ENCODE results near the gene MAFG.
"Not testable (repeated sequence)": the region's sequence is repeated elsewhere in the genome, so short reads cannot be mapped to it uniquely, and the experiment has no call there.

The MAFG gene

DNA sequence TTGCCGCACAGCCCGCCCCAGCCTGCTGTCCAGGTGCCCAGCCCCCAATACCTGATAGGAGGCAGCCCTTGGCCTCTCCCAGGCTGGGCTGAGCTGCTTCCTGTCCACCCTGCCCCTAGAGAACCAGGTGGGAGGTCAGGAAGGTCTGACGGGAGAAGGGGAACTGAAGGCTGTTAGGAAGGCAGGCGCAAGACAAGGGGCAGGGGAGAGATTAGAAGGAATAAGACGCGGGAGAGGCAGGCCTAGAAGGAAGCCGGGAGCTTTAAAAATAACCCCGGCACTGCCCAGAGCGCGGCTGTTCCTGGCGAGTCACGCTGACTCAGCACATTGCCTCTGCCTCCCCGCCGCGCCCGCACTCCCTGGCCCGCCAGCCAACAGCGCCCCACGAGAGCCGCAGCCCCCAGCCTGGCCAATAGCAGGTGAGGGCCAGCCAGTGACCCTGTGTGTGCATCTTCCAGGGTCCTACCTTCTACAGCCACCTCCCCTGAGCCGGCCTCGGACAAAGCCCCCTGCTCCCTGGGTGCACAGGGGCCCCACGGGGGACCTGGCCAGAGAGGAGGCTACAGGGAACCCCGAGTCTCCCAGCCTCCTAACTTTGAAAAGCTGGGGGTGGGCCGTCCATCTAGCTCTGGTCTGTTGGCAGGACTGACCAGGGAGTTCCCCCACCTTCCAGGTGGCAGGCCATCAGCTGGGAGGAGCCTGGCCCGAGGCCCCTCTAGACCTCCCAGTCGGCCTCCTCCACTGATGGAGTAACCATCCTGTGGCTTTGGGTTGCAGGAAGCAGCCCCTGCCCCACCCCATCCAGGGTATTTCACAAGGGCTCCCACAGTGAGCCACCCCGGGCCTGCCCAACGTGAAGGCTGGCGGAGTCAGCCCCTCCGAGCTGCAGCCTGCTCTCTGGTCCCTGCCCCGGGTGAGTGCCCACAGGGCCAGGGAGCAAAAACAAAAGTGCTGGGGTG, 4.0 kb downstream of the MAFG start:
- peak; percentile 91 for DNase-seq (ENCODE audit: low read depth, low spot score)

DNA sequence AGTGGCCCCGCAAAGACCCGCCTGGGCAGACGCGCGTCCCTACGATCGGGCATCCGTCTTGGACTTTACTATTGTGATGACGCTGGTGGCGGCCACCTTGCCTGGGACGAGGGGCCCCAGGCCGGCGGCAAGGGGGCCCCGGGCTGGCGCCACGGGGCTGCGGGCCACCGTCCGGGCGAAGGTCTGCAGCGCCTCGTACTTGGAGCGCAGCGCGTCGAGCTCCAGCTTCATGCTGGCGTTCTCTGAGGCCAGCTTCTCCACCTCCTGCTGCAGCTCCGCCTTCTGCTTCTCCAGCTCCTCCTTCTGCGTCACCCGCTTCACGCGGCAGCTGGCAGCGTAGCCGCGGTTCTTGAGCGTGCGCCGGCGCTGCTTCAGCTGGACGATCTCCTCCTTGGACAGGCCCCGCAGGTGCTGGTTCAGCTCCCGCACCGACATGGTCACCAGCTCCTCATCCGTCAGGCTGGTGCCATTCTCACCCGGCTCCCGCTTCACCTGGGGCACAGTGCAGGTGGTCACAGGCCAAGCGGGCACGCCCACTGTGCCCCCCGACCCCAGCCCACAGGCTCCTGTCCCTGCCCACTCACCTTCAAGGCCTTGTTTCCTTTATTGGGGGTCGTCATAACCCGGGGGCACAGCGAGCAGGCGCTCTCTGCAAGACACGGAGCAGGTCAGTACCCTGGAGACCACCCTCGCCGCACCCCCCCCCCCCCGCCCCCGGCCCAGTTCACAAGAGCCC, 4.8 kb downstream of the MAFG start:
- peak; percentile 69 for DNase-seq (ENCODE audit: low read depth, low spot score)

DNA sequence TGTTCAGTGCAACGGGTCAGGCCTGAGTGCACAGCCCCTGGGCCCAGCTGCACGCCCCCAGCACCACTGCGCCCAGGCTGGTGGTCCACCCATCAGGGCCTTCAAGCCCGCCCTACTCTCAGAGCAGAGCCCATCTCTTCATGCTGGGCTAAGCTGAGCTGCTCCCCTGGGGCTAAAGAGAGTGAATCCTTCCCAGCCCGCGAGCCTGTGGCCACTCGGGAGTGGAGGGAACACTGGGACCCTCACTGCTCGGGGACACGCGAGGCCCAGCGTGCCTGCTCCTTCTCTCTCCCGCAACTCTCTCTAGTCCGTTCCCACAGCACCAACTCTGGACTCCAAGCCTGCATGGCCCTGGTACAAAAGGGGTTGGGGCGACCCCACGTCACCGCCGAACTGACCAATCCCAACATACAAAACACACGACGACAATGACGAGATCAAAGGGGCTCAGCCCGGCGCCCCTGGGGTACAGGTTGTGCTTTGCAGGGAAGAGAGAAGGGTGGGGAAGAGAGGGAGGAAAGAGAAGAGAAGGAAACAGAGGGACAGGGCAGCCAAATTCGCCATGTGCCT, 5.5 kb downstream of the MAFG start:
- DNase-seq (ENCODE audit: low read depth, low spot score) = no peak

DNA sequence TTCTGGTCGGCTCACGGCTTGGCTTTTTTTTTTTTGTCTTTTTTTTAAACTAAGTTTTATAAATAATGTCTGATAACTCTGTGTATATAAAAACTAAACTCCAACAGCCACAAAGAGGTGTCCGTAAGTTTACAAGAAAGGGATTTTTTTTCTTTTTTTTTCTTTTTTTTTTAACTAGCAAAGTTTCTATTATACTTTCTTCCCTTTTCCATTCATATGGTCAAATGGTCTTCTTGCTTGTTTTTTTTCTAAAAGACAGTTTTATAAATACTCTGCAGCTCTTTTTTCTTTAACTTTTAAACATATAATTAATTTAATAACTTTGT, 6.0 kb downstream of the MAFG start:
- DNase-seq (ENCODE audit: low read depth, low spot score) = no peak

DNA sequence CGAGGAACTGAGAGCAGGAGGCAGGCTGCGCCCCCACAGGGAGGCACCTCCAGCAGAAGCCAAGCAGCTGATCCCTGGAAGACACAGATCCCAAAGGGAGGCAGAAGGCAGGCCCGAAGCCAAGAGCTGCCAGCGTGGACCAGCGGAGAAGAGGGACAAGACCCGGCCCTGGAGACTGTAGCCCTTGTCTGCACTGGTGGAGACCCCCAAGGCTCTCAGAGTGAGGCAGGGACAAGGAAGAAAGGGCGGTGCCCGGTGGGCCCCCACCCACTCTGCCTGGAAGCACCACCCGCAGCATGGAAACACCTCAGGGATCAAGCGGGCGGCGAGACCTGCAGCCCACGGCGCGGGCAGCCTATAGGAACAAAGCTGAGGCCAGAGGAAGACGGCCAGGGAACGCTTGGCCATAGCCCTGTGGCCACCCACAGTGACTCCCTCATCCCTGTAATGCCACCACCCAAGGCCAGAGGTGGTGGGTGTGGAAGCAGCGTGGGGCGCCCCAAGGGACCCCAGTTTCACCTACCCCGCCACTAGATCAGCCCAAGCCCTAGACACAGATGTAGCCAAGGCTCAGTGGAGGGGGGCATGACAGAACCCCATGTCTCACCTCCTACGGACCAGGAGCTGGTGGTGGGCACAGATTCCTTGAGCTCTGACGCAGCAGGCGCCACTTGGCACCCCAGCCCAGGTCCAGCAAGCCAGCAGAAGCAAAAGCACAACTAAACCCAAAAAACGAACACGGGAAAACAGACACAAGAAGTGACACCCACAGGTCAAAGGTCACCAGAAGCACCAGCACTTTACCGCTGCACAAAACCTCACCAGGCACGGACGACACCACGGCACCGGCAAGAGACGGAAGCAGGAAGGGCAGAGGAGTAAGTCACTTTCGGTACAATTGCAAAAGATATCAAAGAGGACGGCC, 6.7 kb downstream of the MAFG start:
- no peak for DNase-seq (ENCODE audit: low read depth, low spot score)

DNA sequence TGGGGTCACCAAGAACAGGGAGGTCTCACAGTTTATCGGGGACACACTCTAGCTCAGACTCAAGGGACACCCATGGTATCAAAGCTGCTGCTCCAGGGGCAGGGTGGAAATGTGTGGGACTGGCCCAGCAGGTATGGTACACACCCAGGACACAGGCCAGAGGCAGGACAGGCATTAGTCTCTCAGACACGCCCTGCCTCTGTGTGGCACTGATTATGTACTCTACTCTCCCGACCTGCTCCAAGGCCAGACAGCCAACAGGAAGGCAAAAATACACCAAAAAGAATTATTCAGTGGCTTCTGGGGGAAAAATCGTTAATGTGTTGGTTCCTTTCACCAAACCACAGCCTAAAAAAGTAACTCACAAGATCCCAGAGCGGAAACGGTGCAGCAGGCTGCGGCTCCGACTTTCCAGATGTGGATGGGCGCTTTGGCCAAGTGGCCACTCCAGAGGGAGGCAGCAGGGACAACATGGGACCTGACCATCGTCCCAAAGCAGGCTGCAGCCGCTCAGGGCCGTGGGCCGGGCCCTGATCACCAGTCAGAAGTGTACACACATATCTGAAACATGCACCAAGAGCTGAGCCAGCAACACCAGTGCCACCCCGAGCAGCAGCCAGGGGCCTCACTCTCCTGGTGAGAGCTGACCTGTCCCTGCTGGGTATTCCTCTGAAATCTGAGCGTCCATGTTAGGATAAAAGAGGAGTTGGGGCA, 8.5 kb downstream of the MAFG start:
- no peak for DNase-seq (ENCODE audit: low read depth, low spot score)

DNA sequence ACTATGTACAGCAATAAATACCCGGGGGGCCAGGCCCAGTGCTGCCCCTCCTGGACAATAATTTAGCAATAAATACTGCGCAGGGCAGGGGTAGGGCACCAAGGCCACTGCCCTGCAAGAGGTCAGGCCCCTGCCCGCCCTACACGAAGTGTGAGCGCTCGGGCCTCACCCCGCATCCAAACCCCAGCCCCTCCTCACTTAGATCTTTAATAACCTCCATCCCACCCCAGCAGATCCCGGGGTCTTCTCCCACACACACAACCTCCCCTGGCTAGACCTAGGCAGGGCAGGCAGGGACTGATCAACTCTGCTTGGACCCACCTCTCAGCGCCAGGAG, 9.2 kb downstream of the MAFG start:
- not testable (repeated sequence) for DNase-seq (ENCODE audit: low read depth, low spot score)

DNA sequence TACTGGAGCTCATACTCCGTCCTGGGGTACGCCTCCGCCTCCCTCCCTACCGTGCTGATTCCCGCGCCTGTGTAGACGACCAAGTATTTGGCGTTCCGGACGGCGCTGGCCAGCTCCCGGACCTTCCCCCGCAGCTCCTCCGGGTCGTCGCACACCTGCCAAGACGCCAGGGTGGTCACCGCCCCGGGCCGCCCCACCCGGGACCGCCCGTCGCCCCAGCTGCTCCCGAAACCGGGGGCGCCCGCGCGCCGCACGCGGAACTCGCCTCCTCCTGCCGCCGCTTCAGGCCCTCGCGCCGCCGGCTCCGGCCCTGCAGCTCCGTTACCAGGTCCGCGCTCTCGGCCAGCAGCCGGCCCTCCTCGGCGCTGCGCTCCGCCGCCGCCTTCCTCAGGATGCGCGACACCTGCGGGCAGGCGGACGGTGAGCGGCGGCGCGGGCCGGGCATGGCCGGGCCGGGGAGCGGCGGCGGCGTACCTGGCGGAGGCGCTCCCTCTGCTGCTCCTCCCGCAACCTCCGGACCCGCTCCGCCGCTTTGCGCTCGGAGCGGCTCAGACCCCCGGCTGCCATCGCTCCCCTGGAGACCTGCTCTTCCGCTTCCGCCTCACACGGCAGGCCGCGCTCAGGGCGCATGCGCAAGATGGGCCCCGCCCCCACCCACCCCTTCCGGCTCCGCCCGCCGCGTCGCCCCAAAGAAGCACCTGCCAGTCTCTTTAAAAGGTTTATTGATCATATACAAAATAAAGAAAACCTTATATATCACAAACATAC, 9.8 kb downstream of the MAFG start, which contains the start of gene SIRT7:
Gene SIRT7, minus strand, starts transcription at position 612 of the 768 bp plus-strand sequence. Its CDS starts 45 bp downstream, at position 567.
- DNase-seq (ENCODE audit: low read depth, low spot score) = peak; percentile 72

DNA sequence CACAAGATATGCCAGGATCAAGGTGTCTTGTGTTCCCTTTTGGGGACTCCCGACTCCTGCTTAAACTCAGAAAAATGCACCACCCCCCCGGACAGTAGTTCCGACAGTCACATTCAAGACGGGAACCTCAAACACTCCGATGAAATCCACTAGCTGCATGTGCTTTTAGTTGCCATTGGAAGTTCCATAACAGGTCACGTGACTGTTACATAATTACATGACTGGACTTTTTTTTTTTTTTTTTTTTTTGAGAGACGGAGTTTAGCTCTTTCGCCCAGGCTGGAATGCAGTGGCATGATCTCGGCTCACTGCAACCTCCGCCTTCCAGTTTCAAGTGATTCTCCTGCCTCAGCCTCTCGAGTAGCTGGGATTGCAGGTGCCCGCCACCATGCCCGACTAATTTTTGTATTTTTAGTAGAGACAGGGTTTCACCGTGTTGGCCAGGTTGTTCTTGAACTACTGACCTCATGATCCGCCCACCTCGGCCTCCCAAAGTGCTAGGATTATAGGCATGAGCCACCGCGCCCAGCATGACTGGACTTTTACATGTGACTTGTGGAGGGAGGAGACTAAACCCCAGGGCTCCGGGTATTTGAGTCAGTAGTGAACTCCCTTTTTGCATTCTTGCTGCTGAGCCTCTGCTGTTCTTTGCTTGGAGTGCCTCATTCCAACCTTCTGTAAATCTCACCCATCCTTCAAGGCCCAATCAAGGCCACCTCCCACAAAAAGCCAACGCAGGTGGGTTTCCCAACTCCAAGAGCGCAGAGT, 11.1 kb downstream of the MAFG start:
- DNase-seq (ENCODE audit: low read depth, low spot score) = no peak

DNA sequence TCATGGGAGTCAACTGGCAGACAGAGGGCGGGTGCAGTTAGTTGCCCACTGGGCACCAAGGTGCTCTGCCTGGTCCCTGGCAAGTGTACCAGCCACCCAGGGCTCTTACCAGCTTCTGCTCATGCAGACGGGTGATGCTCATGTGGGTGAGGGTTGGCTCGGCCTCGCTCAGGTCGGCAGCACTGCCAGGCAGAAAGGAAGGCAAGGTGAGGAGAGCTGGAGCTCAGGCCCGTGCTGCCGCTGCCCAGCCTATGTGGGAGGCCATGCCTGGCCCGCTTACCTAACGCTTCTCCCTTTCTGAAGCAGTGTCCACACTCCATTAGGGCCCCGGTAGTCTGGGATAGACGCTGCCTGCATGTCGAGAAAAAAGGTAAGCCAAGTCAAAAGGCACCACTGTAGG, 12.2 kb downstream of the MAFG start:
- DNase-seq (ENCODE audit: low read depth, low spot score) = no peak

DNA sequence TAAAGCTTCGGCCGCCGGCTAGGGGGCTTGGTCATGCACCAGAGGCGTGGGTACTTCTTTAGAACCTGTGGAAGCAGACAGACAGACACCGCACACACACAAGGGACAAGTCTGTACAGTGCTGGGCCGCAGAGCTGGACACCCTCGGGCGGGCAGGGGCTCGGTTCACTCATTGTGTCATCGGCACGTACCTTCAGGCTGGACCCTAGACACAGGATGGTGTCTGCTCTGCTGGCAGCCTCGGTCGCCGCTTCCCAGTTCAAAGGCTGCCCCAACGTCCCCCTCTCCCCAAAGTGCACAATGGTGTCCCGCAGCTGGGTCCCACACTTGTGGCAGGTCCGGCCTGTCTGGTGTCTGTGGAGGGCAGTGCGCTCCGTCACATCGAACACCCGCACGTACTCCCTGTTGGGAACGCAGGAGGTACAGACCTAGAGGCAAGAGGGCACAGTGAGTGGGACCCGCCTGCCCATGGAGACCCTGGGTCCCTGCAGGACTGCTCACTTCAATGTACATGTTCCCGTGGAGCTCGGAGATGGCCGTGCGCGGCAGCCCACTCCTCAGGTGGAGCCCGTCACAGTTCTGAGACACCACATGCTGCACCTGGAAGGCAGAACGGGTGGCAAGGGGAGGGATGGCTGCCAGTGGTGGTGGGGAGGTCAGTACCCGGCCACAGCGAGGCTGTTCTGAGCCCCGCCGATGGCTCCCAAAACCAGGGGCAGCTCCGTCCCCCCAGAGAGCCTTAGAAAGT, 13.3 kb downstream of the MAFG start:
- DNase-seq (ENCODE audit: low read depth, low spot score) = no peak

DNA sequence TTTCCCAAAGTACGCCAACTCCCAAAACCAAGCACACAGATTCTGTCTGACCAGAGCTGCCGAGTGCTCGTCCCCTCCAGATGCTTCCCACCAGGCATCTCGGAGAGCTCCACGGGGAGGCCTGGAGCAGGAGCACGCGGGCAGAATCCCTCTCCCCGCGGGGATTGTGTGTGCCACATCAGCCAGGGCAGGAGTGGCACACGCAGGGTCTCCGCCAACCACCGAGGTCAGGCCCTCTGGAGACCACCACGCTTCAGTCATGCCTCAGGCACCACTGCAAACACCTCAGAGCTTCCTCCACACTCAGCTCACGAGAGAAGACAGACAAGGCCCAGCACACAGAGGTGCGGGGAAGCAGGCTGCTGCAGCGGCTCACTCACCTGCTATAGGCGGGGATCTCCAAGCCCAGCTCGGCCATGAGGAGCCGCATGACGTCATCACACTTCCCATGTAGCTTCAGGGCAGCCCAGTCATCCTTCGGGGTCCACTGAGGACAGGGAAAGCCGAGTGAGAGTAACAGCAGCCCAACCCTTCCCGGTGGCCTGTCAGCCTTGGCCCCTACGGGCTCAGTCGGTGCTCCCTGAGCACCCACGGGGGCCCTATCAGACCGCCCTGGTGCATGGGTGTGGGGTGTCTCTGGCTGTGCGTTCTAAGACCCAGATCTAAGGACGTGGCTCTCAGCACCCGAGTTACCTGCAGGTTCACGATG, 14.0 kb downstream of the MAFG start:
- no peak for DNase-seq (ENCODE audit: low read depth, low spot score)

DNA sequence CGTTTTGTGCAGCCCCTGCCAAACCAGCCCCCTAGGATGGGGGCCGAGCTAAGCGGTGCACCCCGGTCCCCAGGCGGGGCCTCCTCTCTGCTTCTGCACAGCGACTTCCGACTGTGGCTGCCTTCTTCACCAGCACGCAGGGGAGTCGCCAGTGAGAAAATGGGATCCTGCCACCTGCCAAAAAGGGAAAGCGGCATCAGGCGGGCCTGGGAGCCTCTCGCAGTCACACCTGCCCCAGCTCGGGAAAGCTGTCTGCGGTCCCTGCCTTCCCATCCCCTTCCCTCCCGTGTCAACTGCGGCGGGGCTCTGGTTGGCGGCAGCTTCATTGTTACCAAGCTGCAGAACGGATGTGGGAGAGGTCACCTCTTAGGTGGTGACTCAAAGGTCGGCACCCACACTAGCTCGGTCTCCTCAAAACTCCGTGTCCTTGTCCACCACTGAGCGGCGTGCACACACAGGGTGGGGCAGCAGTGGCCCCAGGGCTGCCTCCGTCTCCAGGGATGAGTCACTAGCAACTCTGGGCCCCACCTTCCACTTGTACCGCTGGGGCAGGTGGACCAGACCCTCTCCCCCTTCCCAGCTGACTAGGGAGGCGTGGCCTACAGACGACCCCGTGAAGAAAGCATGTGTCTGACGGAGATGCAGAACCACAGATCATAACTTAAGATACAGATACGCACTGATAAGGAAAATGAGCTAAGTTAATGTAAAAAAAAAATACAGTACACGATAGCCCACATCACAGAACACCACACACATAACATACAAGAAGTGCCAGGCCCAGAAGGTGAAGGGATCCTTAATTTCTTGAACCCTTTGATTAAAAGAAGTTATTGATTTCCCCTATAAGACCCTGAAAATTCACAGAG, 14.9 kb downstream of the MAFG start:
- no peak for DNase-seq (ENCODE audit: low read depth, low spot score)

DNA sequence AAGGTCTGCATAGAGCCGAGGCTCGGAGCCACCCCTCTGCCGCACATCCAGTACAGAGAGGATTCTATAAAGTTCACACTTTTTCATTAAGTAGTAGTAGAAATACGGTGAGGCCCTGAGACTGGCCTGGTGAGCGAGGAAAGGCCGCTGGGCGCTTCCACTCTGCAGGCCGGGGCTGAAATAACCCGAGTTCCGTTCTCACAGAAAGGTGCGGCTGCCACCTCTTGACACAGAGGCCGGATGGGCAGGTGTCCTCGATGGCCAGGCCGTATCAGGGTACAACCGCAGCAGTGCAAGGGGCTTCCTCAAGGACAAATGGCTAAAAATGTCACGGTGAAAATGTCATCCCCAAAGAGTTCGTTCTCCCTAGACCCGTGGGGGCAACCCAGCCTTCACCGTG, 15.6 kb downstream of the MAFG start:
- DNase-seq (ENCODE audit: low read depth, low spot score) = no peak

DNA sequence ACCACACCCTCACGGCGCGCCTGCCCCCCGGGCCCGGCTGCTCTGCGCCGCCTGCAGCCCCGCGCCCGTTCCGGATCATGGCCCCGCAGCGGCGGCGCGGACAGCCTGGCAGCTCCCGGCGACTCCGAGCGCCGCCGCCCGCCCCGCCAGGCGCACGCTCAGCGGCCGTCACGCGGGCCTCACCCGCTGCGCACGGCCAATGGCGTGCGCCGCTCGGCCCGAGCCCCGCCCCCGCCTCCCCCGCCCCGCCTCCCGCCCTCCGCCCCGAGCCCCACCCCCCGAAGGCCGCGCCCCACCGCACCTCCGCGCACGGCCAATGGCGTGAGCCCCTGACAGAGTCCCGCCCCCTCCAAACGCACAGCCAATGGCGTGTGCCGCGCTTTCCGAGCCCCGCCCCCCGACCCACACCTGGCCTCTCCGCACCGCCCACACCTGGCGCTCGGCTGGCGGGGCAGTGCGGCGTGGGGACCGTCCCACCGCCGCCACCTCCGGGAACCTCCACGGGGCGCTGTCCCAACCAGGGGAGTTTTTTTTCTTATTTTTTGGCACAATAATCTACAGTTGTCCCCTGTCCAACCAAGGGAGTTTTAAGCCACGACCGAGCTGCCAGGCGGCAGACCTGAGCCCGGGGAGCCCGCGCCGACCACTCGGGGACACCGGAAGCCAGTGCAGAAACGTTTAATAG, 16.1 kb downstream of the MAFG start, which contains the start of gene PCYT2:
Gene PCYT2, minus strand, starts transcription at position 123 of the 685 bp plus-strand sequence. Its CDS starts 44 bp downstream, at position 79.
- DNase-seq (ENCODE audit: low read depth, low spot score) = peak; percentile 81

DNA sequence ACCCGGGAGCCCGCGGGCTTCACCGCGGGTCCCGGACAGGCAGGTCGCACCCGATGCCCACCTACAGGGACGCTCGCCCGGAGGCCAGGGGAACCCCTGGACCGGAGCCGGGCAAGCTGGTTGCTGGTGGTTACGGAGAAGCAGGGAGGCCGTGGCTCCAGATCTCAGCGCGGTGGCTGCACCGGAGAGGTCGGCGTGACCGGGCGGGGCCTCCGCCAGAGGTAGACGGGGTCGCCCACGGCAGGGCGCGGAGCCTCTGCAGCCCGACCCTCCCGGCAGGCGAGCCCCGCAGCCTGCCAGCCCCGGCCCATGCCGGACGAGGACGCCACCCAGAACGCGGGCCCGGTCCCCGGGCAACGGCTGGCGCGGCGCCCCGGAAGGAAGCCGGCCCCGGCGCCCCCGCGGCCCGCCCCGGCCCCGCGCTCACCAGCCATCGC, 16.7 kb downstream of the MAFG start:
- no peak for DNase-seq (ENCODE audit: low read depth, low spot score)
